ENCODE results near the gene EDN1.

The EDN1 gene

GRCh38 chr6:12270551-12271230, 19.5 kb upstream of the EDN1 start:
- no peak for DNase-seq (ENCODE audit: low read depth)

DNA sequence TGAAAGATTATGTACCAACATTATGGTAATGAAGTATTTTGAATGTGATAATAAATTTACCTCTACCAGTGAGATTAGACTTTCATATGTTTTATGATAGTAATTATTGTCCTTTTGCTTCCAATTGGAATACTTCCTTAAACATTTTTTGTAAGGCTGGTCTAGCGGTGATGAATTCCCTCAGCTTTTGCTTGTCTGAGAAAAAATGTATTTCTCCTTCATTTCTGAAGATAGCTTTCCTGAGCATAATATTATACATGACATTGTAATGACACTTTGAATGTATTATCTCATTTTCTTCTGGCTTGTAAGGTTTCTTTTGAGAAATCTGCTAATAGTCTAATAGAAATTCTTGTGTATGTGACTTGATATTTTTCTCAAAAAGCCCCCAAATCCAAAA, 18.6 kb upstream of the EDN1 start:
- DNase-seq (ENCODE audit: low read depth) = no peak

GRCh38 chr6:12271997-12272396, 18.2 kb upstream of the EDN1 start:
- no peak for DNase-seq (ENCODE audit: low read depth)

DNA sequence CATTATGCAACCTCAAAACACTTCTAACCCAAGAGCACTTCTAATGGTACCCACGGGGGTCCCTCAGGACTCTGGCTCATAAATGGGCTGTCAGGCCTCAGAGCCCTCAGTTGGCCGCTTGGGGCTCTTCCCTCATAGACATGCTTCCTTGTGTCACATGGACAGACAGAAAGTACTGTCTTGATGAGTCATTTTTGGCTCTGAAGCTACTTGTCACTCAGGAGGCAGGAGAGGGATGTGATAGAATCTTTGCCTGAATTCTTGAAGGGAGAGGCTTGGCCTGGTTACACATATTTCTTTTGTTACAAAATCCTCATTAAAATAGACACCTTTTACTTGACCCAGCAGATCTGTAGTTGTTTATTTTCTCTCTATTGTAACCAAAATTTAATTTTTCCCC, 15.1 kb upstream of the EDN1 start:
- DNase-seq (ENCODE audit: low read depth) = no peak

DNA sequence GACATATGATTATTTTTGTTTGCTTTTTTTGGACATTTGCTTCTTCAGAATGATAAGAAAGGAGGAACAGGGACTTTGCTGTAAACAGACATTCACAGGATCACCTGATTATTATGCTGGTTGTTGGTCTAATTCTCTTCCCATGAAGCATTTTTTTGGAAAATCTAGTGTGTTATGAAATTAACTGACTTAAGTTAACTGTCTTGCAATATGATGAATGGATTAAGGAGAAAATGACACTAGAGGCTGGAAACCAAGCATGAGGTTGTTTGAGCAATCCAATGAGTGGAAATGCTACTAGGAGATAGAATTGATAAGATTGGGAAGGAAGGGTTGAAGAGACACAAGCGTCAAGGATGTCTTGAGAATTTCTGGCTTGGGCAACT, 13.2 kb upstream of the EDN1 start:
- DNase-seq (ENCODE audit: low read depth) = no peak

DNA sequence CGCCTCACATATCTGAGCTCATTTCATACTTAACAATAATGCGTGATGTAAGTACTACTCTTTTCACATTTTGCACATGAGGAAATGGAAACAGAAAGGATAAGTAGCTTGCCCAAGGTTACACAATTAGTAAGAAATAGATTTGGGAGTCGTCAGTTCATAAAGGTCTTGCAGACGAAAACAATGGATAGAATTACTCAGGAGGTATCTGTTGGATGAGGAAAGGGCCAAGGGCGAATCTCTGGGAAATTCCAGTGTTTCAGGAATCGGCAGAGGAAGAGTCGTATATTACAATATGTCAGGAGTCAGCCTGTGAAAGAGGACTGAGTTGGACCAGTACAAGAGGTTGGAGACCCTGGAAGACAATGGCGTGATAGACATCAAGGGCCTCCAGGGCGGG, 12.8 kb upstream of the EDN1 start:
- DNase-seq (ENCODE audit: low read depth) = no peak

GRCh38 chr6:12278915-12279314, 11.2 kb upstream of the EDN1 start:
- DNase-seq (ENCODE audit: low read depth) = no peak

GRCh38 chr6:12279322-12280091, 10.7 kb upstream of the EDN1 start:
- DNase-seq (ENCODE audit: low read depth) = no peak

GRCh38 chr6:12280458-12280857, 9.7 kb upstream of the EDN1 start:
- DNase-seq (ENCODE audit: low read depth) = no peak

DNA sequence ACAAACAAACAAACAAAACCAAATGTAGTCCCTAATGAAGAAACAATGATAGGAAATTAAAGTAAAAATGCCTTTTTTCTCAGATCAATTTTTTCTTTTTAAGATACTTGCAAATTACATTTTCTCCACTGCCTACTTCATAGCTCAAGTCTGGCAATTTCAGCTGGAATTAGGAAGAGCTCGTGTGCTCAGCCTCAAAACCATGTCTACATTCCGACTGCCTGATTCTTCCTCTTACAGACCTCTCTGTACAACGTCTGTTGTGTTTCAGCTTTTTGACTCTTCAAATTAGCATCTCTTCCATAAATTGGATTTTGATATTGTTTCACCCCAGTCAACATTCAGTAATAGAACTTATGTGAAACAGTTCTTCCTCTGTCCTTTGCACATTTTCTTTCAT, 9.3 kb upstream of the EDN1 start:
- DNase-seq (ENCODE audit: low read depth) = no peak

DNA sequence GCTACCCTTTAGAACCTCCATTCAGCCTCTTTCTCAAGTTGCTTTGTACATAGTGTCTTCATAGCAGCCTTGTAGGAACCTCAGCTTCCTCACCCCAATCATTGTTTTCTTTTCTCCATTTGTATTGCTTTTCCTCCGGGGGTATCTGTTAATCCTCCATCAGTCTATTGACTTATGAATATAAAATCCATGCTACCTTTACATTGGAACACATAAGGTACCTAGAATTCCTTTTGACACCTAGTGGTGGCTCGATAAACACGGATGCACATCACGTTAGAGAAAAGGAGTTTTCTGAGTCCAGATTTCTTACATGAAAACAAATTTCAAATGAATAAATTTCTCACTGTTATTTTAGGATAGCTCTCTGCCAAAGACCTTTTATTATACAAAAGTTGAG, 6.3 kb upstream of the EDN1 start:
- no peak for DNase-seq (ENCODE audit: low read depth)

- no peak for DNase-seq (ENCODE audit: low read depth)
Observed at GRCh38 chr6:12286373-12287110, 3.6 kb upstream of the EDN1 start.

DNA sequence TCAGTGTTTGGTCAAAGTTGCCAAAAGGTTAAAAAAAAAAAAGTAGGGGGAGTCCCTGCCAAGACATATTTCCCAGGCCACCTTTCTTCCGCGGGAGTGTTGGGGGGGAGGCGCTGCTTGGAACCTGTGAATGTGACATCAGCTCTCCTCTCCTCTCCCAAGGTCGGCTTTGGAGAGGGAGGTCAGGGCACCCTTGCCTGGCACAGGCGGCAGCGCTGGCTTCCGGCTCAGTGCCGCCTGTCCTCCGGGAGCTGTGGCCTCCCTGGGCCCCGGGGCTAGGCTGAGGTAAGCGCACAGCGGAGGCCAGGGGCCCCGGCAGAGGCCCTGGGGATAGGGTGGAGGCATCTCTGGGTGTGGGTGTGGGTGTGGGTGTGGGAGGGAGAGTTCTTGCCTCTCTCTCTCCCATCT, 1.9 kb upstream of the EDN1 start:
- DNase-seq (ENCODE audit: low read depth) = no peak

DNA sequence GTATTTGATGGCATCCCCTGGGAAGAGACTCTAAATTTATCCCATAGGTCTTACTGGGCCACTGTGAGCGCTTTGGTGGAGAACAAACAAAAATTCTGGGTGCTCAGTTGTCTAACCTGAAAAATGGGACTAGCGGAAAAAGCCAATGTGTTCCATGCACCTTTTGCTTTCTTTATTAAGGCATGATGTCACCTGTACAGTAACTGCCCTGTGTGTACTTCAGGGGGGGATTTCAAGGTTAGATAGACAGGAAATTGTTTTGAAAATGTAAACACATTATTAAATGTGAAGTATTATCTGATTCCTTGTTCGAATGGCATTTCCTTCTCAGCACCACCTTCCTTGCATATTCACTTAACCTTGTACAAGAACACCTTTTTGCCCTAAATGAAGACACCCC, 1.2 kb upstream of the EDN1 start:
- DNase-seq (ENCODE audit: low read depth) = no peak

GRCh38 chr6:12289365-12289919, 719 bp upstream of the EDN1 start:
- no peak for DNase-seq (ENCODE audit: low read depth)

- no peak for DNase-seq (ENCODE audit: low read depth)
Observed at GRCh38 chr6:12291071-12291838, 1.1 kb downstream of the EDN1 start.

GRCh38 chr6:12291839-12292604, 1.9 kb downstream of the EDN1 start:
- DNase-seq (ENCODE audit: low read depth) = no peak

DNA sequence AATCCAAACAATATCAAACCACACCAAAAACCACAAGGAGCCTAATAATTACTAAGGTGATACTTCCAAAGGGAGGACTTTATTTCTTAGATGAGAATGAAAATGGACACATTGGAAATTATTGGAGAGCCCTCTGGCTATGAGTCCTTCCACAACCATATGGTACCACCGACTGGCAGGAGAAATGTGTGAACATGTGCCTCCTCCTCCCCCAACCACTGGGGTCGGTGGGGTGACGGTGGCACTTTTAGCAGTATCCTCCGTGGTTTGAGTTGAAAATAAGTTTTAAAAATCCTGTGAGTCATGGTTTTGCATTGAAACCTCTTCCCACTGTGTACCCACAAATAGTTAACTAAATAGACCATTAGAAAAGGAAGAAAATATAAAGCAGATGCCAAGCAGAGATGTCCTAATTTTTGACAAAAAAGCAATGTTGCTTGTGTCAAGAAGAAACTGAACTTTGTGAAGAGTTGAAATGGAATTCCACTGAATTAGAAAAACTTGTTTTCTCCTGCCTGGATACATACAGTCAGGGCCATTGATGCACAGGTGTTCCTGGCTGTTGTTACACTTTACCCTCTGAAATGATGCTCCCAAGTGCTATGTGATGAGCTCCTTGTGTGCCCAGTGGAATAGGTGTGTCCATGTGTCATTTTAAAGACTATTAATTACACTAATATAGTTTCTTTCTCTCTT, 3.2 kb downstream of the EDN1 start:
- DNase-seq (ENCODE audit: low read depth) = no peak

- DNase-seq (ENCODE audit: low read depth) = no peak
Observed at GRCh38 chr6:12293931-12294807, 4.0 kb downstream of the EDN1 start.

Data from activated T-helper 1 cell treated with Interleukin-2 at 50 U/mL for 16 hours (primary cell).